Psoas muscle (tissue), 8 donors: ENCODE measurements around the gene PRR36. TPM values are rescaled to one million over a fixed set of nuclear protein-coding genes. Genes with fewer than 3 reads are reported as not detected.
"Not testable (repeated sequence)": the region's sequence is repeated elsewhere in the genome, so short reads cannot be mapped to it uniquely, and the experiment has no call there.

Experiments used
- ATAC-seq, 4 donors: fragments of 200-7000 bp; cut with Tn5 transposase; one replicate each; pipeline ENCODE4 v1.9.1; 2020; ENCODE audit warnings: moderate library complexity in 3 of 4, mild to moderate bottlenecking in 2 of 4
- DNase-seq, 2 donors: peaks; one replicate each; pipeline ENCODE4 v3.0.0-alpha.2; 2020
- H3K27ac ChIP-seq: fragments of 200-600 bp; one replicate; pipeline ENCODE4 v1.8.0; 2022
- H3K27me3 ChIP-seq, 3 donors: fragments of 200-600 bp in 1 of 3; one replicate each; pipeline versions ENCODE4 v1.6.1 to v1.8.0; 2013 to 2022; ENCODE audit warnings: low read length in 2 of 3, mild to moderate bottlenecking in 2 of 3, moderate library complexity in 1 of 3; ENCODE audit not compliant: insufficient read depth in 3 of 3
- H3K36me3 ChIP-seq, 2 donors: fragments of 200-600 bp in 1 of 2; one replicate each; pipeline versions ENCODE4 v1.6.1 to v1.8.0; 2013 to 2022; ENCODE audit warnings: low read depth in 1 of 2, mild to moderate bottlenecking in 1 of 2, moderate library complexity in 1 of 2; ENCODE audit not compliant: insufficient read depth in 1 of 2
- H3K4me1 ChIP-seq: fragments of 200-600 bp; one replicate; pipeline ENCODE4 v1.8.0; 2022
- H3K4me3 ChIP-seq: fragments of 200-600 bp; one replicate; pipeline ENCODE4 v1.8.0; 2022; ENCODE audit warnings: mild to moderate bottlenecking
- H3K9me3 ChIP-seq: fragments of 200-600 bp; one replicate; pipeline ENCODE4 v1.8.0; 2022
- WGBS, 3 donors: extraction: QIAGEN DNeasy Blood & Tissue Kit; methylation state at CpG; one replicate each; pipeline versions ENCODE4 v1.1.6 to v1.1.7; 2013; 5-methylcytosine and 5-hydroxymethylcytosine counted together
- intact Hi-C, 2 donors: fragments of 100-400 bp; cut with DNase I; formaldehyde crosslinking; loops; one replicate each; pipeline versions ENCODE4 v1.11.0 to v1.14.2; 2022
- polyA plus RNA-seq, 3 donors: library from polyadenylated mRNA; stranded (reverse); fragments of 200-250 nt; gene quantifications; one replicate each; pipeline ENCODE4 v1.2.3, GENCODE V29; 2013
- total RNA-seq, 4 donors: library from RNA; stranded (reverse); fragmentation: NEBNext Ultra II Directional in 2 of 4; extraction: Animal tissue kit (Norgen Biotek cat#: 25700) in 2 of 4; gene quantifications; one replicate each; pipeline versions ENCODE4 v1.2.1 to v1.2.4, GENCODE V29; 2021 to 2023
- TF ChIP-seq, protein P1 (sequence below): fragments of 200-600 bp; IDR thresholded peaks from one replicate; pipeline ENCODE4 v1.8.0; 2022; ENCODE audit warnings: antibody characterized with exemption
- donor health status: healthy with polysubstance abuse.
- donor health status: DM: no; HTN: no; CAD: no; lungs with moderate emphysema.
- donor health status: Bipolar disorder and iron deficiency.
- donor health status: healthy.
- donor health status: DM: yes; HTN: yes; CAD: no.
- donor health status: DM: no; HTN: no; CAD: no.
- donor health status: DM: no; HTN: no; CAD: no.
- donor health status: DM: yes; HTN: yes; CAD: no.

PRR36 gene
- total and polyA plus RNA-seq, 7 donors = not detected

DNA sequence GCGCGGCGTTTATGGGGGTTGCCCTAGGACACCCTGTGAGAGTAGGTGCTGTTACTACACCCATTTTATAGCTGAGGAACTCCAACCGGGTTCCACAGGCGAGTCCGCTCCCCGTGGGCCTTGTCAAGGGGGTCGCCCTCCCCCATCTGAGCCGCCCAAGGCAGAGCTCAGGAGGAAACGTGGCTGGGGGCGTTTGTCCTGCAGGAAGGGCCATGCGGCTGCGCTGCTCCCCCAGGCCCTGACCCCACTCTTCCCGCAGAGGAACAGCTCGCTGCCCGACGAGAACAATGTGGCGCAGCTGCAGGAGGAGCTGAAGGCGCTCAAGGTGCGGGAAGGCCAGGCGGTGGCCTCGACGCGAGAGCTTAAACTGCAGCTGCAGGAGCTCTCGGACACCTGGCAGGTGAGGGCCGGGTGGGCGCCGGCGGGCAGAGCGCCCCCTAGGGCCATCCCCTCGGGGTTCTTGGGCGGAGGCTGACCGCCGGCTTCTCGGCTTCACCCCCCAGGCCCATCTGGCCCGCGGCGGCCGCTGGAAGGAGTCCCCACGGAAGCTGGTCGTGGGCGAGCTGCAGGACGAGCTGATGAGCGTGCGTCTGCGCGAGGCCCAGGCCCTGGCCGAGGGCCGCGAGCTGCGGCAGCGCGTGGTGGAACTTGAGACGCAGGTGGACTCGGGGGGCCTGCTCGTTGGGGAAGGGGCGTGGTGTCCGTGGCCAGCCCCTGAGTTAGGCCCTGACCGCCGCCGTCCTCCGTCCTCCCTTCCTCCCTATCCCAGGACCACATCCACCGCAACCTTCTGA, 12.4 kb downstream of the PRR36 start:
- WGBS, 3 donors = 41 to 53% (median 48%) methylated on average over 63 of the region's 63 CpGs
- ATAC-seq = no peak
- no peaks in the 10 kb centered on the region for H3K36me3 ChIP-seq
- H3K27ac ChIP-seq = no peak overlapping the region
- peak in 1 of 2 donors; percentile 46 for DNase-seq
- H3K9me3 ChIP-seq = no peaks in the 10 kb centered on the region
- H3K4me3 ChIP-seq = peak overlapping the region; percentile 38
- peaks cover 0 to 63% (median 15%) of the 10 kb centered on the region in 3 donors for H3K27me3 ChIP-seq
- TF ChIP-seq, protein P1, sequence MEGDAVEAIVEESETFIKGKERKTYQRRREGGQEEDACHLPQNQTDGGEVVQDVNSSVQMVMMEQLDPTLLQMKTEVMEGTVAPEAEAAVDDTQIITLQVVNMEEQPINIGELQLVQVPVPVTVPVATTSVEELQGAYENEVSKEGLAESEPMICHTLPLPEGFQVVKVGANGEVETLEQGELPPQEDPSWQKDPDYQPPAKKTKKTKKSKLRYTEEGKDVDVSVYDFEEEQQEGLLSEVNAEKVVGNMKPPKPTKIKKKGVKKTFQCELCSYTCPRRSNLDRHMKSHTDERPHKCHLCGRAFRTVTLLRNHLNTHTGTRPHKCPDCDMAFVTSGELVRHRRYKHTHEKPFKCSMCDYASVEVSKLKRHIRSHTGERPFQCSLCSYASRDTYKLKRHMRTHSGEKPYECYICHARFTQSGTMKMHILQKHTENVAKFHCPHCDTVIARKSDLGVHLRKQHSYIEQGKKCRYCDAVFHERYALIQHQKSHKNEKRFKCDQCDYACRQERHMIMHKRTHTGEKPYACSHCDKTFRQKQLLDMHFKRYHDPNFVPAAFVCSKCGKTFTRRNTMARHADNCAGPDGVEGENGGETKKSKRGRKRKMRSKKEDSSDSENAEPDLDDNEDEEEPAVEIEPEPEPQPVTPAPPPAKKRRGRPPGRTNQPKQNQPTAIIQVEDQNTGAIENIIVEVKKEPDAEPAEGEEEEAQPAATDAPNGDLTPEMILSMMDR = no peak
- H3K4me1 ChIP-seq = peaks cover 5% of the 10 kb centered on the region
- intact Hi-C loops = no loop called here

DNA sequence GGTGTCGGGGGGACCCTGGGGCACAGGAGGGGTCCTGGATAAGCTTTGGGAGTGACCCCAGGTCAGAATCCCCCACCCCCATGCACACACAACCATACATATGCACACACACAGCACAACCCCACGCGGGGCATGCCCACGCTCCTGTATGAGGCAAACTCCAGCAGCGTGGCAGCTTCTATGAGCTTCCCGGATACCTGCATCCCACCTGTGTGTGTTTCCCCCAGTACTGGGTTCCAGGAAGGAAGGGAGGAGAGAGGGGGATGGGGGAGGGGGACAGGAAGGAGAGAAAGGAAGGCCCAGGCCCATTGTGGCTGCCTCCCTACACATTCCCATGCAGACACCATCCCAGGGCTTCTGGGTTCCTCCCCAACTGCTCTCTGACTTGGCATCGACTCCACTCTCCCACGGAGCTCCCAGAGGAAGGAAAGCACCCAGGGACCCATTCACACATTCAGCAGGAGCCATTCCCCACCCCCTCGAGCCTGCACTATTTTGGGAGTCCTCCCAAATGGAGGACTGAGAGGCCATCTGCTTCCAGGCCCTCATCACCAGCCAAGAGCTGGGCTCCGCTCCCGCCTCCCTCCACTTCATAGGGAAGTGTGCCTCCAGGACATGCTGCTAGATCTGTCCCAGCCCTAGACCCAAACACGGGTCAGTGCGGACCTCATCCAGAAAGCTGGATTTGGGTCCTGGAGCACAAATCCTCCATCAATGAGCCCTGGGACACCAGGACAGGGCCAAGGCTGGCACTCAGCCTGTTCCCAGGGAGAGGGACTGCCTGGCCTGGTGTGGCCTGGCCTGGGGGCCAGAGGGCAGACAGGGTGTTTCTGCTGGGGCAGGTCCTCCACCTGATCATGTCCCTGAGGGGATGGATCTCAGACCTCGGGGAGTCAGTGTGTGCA, 13.2 kb downstream of the PRR36 start:
- H3K4me3 ChIP-seq = no peak overlapping the region
- H3K36me3 ChIP-seq = no peaks in the 10 kb centered on the region
- peaks cover 0 to 55% (median 12%) of the 10 kb centered on the region in 3 donors for H3K27me3 ChIP-seq
- no peaks in the 10 kb centered on the region for H3K9me3 ChIP-seq
- peaks cover 5% of the 10 kb centered on the region for H3K4me1 ChIP-seq
- no peak for ATAC-seq
- DNase-seq = peak in 1 of 2 donors; percentile 58
- 72 to 79% (median 75%) methylated on average over 13 to 14 of the region's 14 CpGs for WGBS, 3 donors
- intact Hi-C loops = no loop called here
- no peak overlapping the region for H3K27ac ChIP-seq
- TF ChIP-seq, protein P1 = no peak

- intact Hi-C loops = loop anchor here in 1 of 2 donors (10.0 kb wide), 1 partner anchor 395 kb away; no protein-coding TSS in a partner anchor
- TF ChIP-seq, protein P1 = no peak
These were observed 14.1 kb downstream of the PRR36 start for GRCh38 chr19:7859831-7860713.

GRCh38 chr19:7859087-7859486, 15.1 kb downstream of the PRR36 start:
- not testable (repeated sequence) for H3K4me1 ChIP-seq, ATAC-seq
- DNase-seq = peak in 1 of 2 donors; percentile 22

More at GRCh38 chr19:7859831-7860713, 14.1 kb downstream of the PRR36 start:
- Histone ChIP-seq H3K4me1 (peaks cover 5% of the 10 kb centered on the region), H3K9me3 (no peaks in the 10 kb centered on the region), H3K27me3 (peaks cover 0 to 54% (median 12%) of the 10 kb centered on the region in 3 donors), H3K36me3 (no peaks in the 10 kb centered on the region), H3K27ac (no peak overlapping the region), H3K4me3 (no peak overlapping the region)
- no peak for ATAC-seq
- DNase-seq = peak in 1 of 2 donors; percentile 42
- WGBS, 3 donors = 88 to 92% (median 89%) methylated on average over 21 to 22 of the region's 22 CpGs

More at GRCh38 chr19:7859087-7859486, 15.1 kb downstream of the PRR36 start:
- not testable (repeated sequence) for H3K27ac ChIP-seq, H3K9me3 ChIP-seq, H3K4me3 ChIP-seq, H3K36me3 ChIP-seq
- intact Hi-C loops = loop anchor here in 1 of 2 donors (10.0 kb wide), 1 partner anchor 396 kb away; no protein-coding TSS in a partner anchor
- H3K27me3 ChIP-seq = peaks cover 0 to 44% (median 10%) of the 10 kb centered on the region in 3 donors
- 94 to 98% (median 95%) methylated on average over 7 to 8 of the region's 8 CpGs for WGBS, 3 donors
